Spleen (tissue), 11 donors: Measurements from ENCODE around the gene ANKRD1. TPM values are rescaled to one million over a fixed set of nuclear protein-coding genes. Genes with fewer than 3 reads are reported as not detected.
"Not testable (repeated sequence)": the region's sequence is repeated elsewhere in the genome, so short reads cannot be mapped to it uniquely, and the experiment has no call there.

ENCODE experiments used
- DNase-seq: peaks from one replicate; pipeline ENCODE4 v3.0.0-alpha.2; 2020
- H3K27ac ChIP-seq, 8 donors: fragments of 200-600 bp; sonication (generic) in 7 of 8; 1 replicate in 4 of 8; 2 replicates in 4 of 8; pipeline versions ENCODE4 v1.5.0 to v1.8.0; 2016 to 2021; ENCODE audit warnings: inconsistent platforms in 4 of 8, mild to moderate bottlenecking in 4 of 8, moderate library complexity in 1 of 8
- H3K27me3 ChIP-seq, 7 donors: fragments of 200-600 bp; sonication (generic) in 6 of 7; replicated peaks in 1 of 7; 1 replicate in 4 of 7; 2 replicates in 3 of 7; pipeline versions ENCODE4 v1.5.0 to v1.8.0; 2016 to 2021; ENCODE audit warnings: inconsistent platforms in 3 of 7, mild to moderate bottlenecking in 1 of 7
- H3K36me3 ChIP-seq, 6 donors: fragments of 200-600 bp; sonication (generic) in 5 of 6; 1 replicate in 4 of 6; 2 replicates in 2 of 6; pipeline versions ENCODE4 v1.5.0 to v1.8.0; 2016 to 2021; ENCODE audit warnings: inconsistent platforms in 2 of 6
- H3K4me1 ChIP-seq, 6 donors: fragments of 200-600 bp; sonication (generic) in 5 of 6; 1 replicate in 3 of 6; 2 replicates in 3 of 6; pipeline versions ENCODE4 v1.5.0 to v1.8.0; 2016 to 2021; ENCODE audit warnings: inconsistent platforms in 3 of 6
- H3K4me3 ChIP-seq, 8 donors: fragments of 200-600 bp; sonication (generic) in 7 of 8; 1 replicate in 4 of 8; 2 replicates in 4 of 8; pipeline versions ENCODE4 v1.5.0 to v1.8.0; 2016 to 2021; ENCODE audit warnings: inconsistent platforms in 4 of 8, mild to moderate bottlenecking in 4 of 8, moderate library complexity in 2 of 8
- H3K9me3 ChIP-seq, 8 donors: fragments of 200-600 bp; sonication (generic) in 7 of 8; 1 replicate in 4 of 8; 2 replicates in 4 of 8; pipeline versions ENCODE4 v1.5.0 to v1.8.0; 2016 to 2021; ENCODE audit warnings: inconsistent platforms in 4 of 8
- CTCF ChIP-seq, 11 experiments: fragments of 200-600 bp in 7 of 11; fragments of 450-650 bp in 4 of 11; sonication (generic) in 4 of 11; IDR thresholded peaks in 8 of 11; conservative IDR thresholded peaks in 3 of 11; 1 replicate in 7 of 11; 2 replicates in 4 of 11; pipeline versions ENCODE4 v1.4.0 to v1.8.0; 2016 to 2021; ENCODE audit warnings: antibody characterized with exemption in 11 of 11, inconsistent platforms in 4 of 11, mild to moderate bottlenecking in 1 of 11
- POLR2A ChIP-seq, 3 donors: fragments of 450-650 bp; IDR thresholded peaks; one replicate each; pipeline ENCODE4 v1.5.1; 2017; ENCODE audit warnings: antibody characterized with exemption in 3 of 3, mild to moderate bottlenecking in 1 of 3
- POLR2AphosphoS5 ChIP-seq, 3 donors: sonication (generic); formaldehyde crosslinking; IDR thresholded peaks; one replicate each; pipeline ENCODE4 v1.5.1; 2017; ENCODE audit warnings: antibody characterized with exemption in 3 of 3
- WGBS, 5 donors: extraction: QIAGEN DNeasy Blood & Tissue Kit in 3 of 5; methylation state at CpG; one replicate each; pipeline versions ENCODE4 v1.1.5 to v1.1.7; 2013 to 2018; 5-methylcytosine and 5-hydroxymethylcytosine counted together
- intact Hi-C: fragments of 100-400 bp; cut with DNase I; formaldehyde crosslinking; loops from one replicate; pipeline ENCODE4 v1.15.0; 2023; ENCODE audit warnings: low total_unique reads
- polyA plus RNA-seq, 3 donors: library from polyadenylated mRNA; stranded (reverse); fragments of 200-250 nt; gene quantifications; one replicate each; pipeline ENCODE4 v1.2.1, GENCODE V29; 2013
- total RNA-seq, 7 donors: library from RNA; depleted of rRNA in 3 of 7; stranded (reverse); fragments of >200 nt in 3 of 7; fragmentation: NEBNext Ultra II Directional in 4 of 7; extraction: Animal tissue kit (Norgen Biotek cat#: 25700) in 4 of 7; gene quantifications; one replicate each; pipeline versions ENCODE4 v1.1.0 to v1.2.1, GENCODE V29; 2016 to 2021
- donor health status: healthy with polysubstance abuse.
- donor health status: DM: no; HTN: no; CAD: no; lungs with moderate emphysema.
- donor health status: DM: no; HTN: no; CAD: no.
- donor health status: Bipolar disorder and iron deficiency.
- donor health status: healthy.
- donor health status: DM: no; HTN: no; CAD: no.
- donor health status: DM: yes; HTN: yes; CAD: no.

ANKRD1 gene
- total and polyA plus RNA-seq, 10 donors, result 0.13 to 1.6 (median 0.83) TPM; not detected in 4

GRCh38 chr10:90887555-90887954, 33.3 kb downstream of the ANKRD1 start:
- intact Hi-C loops, result no loop called here
- TF ChIP-seq POLR2A (IDR thresholded peaks at IDR 0.05) (no peak), CTCF (IDR thresholded peaks at IDR 0.05 in 8 of 11, conservative IDR thresholded peaks at IDR 0.05 in 3 of 11) (no peak), POLR2AphosphoS5 (IDR thresholded peaks at IDR 0.05) (no peak)
- 82 to 95% (median 93%) methylated on average over 6 of the region's 6 CpGs for WGBS, 5 donors

GRCh38 chr10:90885176-90885575, 35.7 kb downstream of the ANKRD1 start:
- Histone ChIP-seq H3K4me3 (no peak overlapping the region), H3K9me3 (no peaks in the 10 kb centered on the region), H3K27ac (no peak overlapping the region), H3K4me1 (no peaks in the 10 kb centered on the region), H3K27me3 (no peaks in the 10 kb centered on the region), H3K36me3 (peaks cover 0 to 98% (median 50%) of the 10 kb centered on the region in 6 donors)
- intact Hi-C loops, result no loop called here
- no peak for TF ChIP-seq CTCF (IDR thresholded peaks at IDR 0.05 in 8 of 11, conservative IDR thresholded peaks at IDR 0.05 in 3 of 11)
- no peak for TF ChIP-seq POLR2A (IDR thresholded peaks at IDR 0.05)
- TF ChIP-seq POLR2AphosphoS5 (IDR thresholded peaks at IDR 0.05), result no peak
- 96 to 100% (median 97%) methylated on average over 1 of the region's 1 CpG for WGBS, 5 donors
- no peak for DNase-seq

More at GRCh38 chr10:90887555-90887954, 33.3 kb downstream of the ANKRD1 start:
- Histone ChIP-seq H3K4me1 (no peaks in the 10 kb centered on the region), H3K27ac (no peak overlapping the region), H3K27me3 (no peaks in the 10 kb centered on the region), H3K4me3 (no peak overlapping the region), H3K9me3 (no peaks in the 10 kb centered on the region), H3K36me3 (peaks cover 0 to 98% (median 51%) of the 10 kb centered on the region in 6 donors)
- DNase-seq, result no peak

GRCh38 chr10:90884431-90884830, 36.5 kb downstream of the ANKRD1 start:
- WGBS, 5 donors, result 82 to 94% (median 92%) methylated on average over 3 of the region's 3 CpGs
- TF ChIP-seq CTCF (IDR thresholded peaks at IDR 0.05 in 8 of 11, conservative IDR thresholded peaks at IDR 0.05 in 3 of 11) (no peak), POLR2A (IDR thresholded peaks at IDR 0.05) (no peak), POLR2AphosphoS5 (IDR thresholded peaks at IDR 0.05) (no peak)
- Histone ChIP-seq H3K9me3 (no peaks in the 10 kb centered on the region), H3K27me3 (no peaks in the 10 kb centered on the region), H3K4me3 (no peak overlapping the region), H3K36me3 (peaks cover 0 to 96% (median 50%) of the 10 kb centered on the region in 6 donors), H3K4me1 (no peaks in the 10 kb centered on the region), H3K27ac (no peak overlapping the region)
- intact Hi-C loops, result no loop called here
- no peak for DNase-seq

- WGBS, 5 donors, result 68 to 75% (median 71%) methylated on average over 8 of the region's 8 CpGs
- TF ChIP-seq CTCF (IDR thresholded peaks at IDR 0.05 in 8 of 11, conservative IDR thresholded peaks at IDR 0.05 in 3 of 11), result peak in 10 of 11 experiments; percentile 28 to 76 (median 58)
- DNase-seq, H3K4me3 ChIP-seq, H3K9me3 ChIP-seq, H3K27ac ChIP-seq, H3K27me3 ChIP-seq, intact Hi-C loops, H3K4me1 ChIP-seq: not testable (repeated sequence)
- H3K36me3 ChIP-seq, result peaks cover 0 to 95% (median 52%) of the 10 kb centered on the region in 6 donors
Observed at GRCh38 chr10:90880059-90880719, 40.7 kb downstream of the ANKRD1 start.
